Measurements from ENCODE around the gene ODAD2. TPM values are rescaled to one million over a fixed set of nuclear protein-coding genes. Genes with fewer than 3 reads are reported as not detected.

Gene ODAD2
- total and polyA plus RNA-seq, 2 donors (not counting 1 experiment from before 2014, with no cell fraction given) = not detected

DNA sequence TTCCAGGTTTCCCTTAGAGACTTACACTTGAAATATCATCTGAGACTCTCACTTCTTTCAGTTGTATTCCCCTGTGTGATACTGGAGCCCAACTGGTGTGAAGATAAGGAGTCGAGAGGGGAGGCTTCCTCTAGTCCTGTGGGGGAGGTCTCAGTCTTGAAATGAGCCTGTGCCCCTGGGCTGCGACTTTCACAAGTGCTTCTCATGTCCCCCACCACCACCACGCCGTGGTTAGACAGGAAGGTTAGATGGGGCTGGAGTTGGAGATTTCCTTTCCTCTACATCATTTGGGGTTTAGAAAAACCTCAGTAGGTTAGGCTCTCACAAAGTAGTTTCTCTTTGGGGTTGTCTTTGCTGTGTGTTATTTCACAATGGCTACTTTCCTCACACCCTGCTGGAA lies 227.6 kb downstream of the ODAD2 start:
- H3K4me2 ChIP-seq (replicated peaks; ENCODE audit: low read depth, low read length, poor library complexity, severe bottlenecking) = no peak overlapping the region
- Mint-ChIP-seq H3K4me3 (no peak overlapping the region), H3K4me1 (no peaks in the 10 kb centered on the region), H3K9me3 (ENCODE audit: insufficient read depth) (no peaks in the 10 kb centered on the region), H3K27me3 (peaks cover 43% of the 10 kb centered on the region), H3K27ac (no peak overlapping the region)
- DNase-seq (no peak), ATAC-seq (ENCODE audit: low read depth) (no peak)
- no peak overlapping the region for H3K27ac ChIP-seq (ENCODE audit: low read length in 2 of 2)
- H3K36me3 ChIP-seq (replicated peaks in 1 of 2; ENCODE audit: control extremely low read depth in 1 of 2, control insufficient read depth in 1 of 2, extremely low read depth in 1 of 2, insufficient read depth in 2 of 2, low read length in 1 of 2) = no peaks in the 10 kb centered on the region
- H3K4me3 ChIP-seq (ENCODE audit: control extremely low read depth in 1 of 5, extremely low read depth in 1 of 5, insufficient read depth in 1 of 5, low read depth in 2 of 5, low read length in 4 of 5) = no peak overlapping the region
- H2AFZ ChIP-seq (ENCODE audit: insufficient read depth, low read depth, low read length, poor library complexity, severe bottlenecking) = no peak overlapping the region
- TF ChIP-seq, protein P1, sequence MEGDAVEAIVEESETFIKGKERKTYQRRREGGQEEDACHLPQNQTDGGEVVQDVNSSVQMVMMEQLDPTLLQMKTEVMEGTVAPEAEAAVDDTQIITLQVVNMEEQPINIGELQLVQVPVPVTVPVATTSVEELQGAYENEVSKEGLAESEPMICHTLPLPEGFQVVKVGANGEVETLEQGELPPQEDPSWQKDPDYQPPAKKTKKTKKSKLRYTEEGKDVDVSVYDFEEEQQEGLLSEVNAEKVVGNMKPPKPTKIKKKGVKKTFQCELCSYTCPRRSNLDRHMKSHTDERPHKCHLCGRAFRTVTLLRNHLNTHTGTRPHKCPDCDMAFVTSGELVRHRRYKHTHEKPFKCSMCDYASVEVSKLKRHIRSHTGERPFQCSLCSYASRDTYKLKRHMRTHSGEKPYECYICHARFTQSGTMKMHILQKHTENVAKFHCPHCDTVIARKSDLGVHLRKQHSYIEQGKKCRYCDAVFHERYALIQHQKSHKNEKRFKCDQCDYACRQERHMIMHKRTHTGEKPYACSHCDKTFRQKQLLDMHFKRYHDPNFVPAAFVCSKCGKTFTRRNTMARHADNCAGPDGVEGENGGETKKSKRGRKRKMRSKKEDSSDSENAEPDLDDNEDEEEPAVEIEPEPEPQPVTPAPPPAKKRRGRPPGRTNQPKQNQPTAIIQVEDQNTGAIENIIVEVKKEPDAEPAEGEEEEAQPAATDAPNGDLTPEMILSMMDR (IDR thresholded peaks at IDR 0.05) = no peak
- TF ChIP-seq EZH2 (IDR thresholded peaks at IDR 0.05; ENCODE audit: borderline replicate concordance, insufficient read depth, low read depth, low read length, poor library complexity, severe bottlenecking) = no peak
- H3K79me2 ChIP-seq (ENCODE audit: control insufficient read depth, insufficient read depth, low read length) = no peaks in the 10 kb centered on the region
- intact Hi-C loops (cut with micrococcal nuclease) = no loop called here
- POLR2A ChIA-PET = no interaction called here
- H3K27me3 ChIP-seq (replicated peaks in 1 of 4; ENCODE audit: control extremely low read depth in 1 of 4, control insufficient read depth in 3 of 4, insufficient read depth in 4 of 4, low read length in 3 of 4) = peaks cover 0 to 12% (median 0%) of the 10 kb centered on the region in 4 experiments
- H3K9me3 ChIP-seq (ENCODE audit: control extremely low read depth in 1 of 3, control insufficient read depth in 2 of 3, insufficient read depth in 1 of 3, low read length in 2 of 3) = no peaks in the 10 kb centered on the region
- no peaks in the 10 kb centered on the region for H4K20me1 ChIP-seq (ENCODE audit: control insufficient read depth, insufficient read depth, low read length, poor library complexity, severe bottlenecking)
- no CpG with 5 or more reads among the region's 4 CpGs for WGBS (ENCODE audit: insufficient coverage)
- CTCF ChIA-PET = no interaction called here
- H3K9ac ChIP-seq (ENCODE audit: low read length) = no peak overlapping the region
- H3K4me1 ChIP-seq (ENCODE audit: control insufficient read depth in 2 of 2, insufficient read depth in 2 of 2, low read length in 2 of 2) = no peaks in the 10 kb centered on the region

GRCh38 chr10:27770181-27770580 lies 228.7 kb downstream of the ODAD2 start:
- Histone ChIP-seq H3K4me3 (ENCODE audit: control extremely low read depth in 1 of 5, extremely low read depth in 1 of 5, insufficient read depth in 1 of 5, low read depth in 2 of 5, low read length in 4 of 5) (no peak overlapping the region), H2AFZ (ENCODE audit: insufficient read depth, low read depth, low read length, poor library complexity, severe bottlenecking) (no peak overlapping the region), H3K4me2 (replicated peaks; ENCODE audit: low read depth, low read length, poor library complexity, severe bottlenecking) (no peak overlapping the region), H3K27me3 (replicated peaks in 1 of 4; ENCODE audit: control extremely low read depth in 1 of 4, control insufficient read depth in 3 of 4, insufficient read depth in 4 of 4, low read length in 3 of 4) (peaks cover 0 to 10% (median 0%) of the 10 kb centered on the region in 4 experiments), H3K9me3 (ENCODE audit: control extremely low read depth in 1 of 3, control insufficient read depth in 2 of 3, insufficient read depth in 1 of 3, low read length in 2 of 3) (no peaks in the 10 kb centered on the region), H4K20me1 (ENCODE audit: control insufficient read depth, insufficient read depth, low read length, poor library complexity, severe bottlenecking) (no peaks in the 10 kb centered on the region), H3K4me1 (ENCODE audit: control insufficient read depth in 2 of 2, insufficient read depth in 2 of 2, low read length in 2 of 2) (no peaks in the 10 kb centered on the region), H3K79me2 (ENCODE audit: control insufficient read depth, insufficient read depth, low read length) (no peaks in the 10 kb centered on the region), H3K9ac (ENCODE audit: low read length) (no peak overlapping the region), H3K36me3 (replicated peaks in 1 of 2; ENCODE audit: control extremely low read depth in 1 of 2, control insufficient read depth in 1 of 2, extremely low read depth in 1 of 2, insufficient read depth in 2 of 2, low read length in 1 of 2) (no peaks in the 10 kb centered on the region), H3K27ac (ENCODE audit: low read length in 2 of 2) (no peak overlapping the region)
- no peak for ATAC-seq (ENCODE audit: low read depth)
- Mint-ChIP-seq H3K4me3 (no peak overlapping the region), H3K4me1 (no peaks in the 10 kb centered on the region), H3K27me3 (peaks cover 38% of the 10 kb centered on the region), H3K9me3 (ENCODE audit: insufficient read depth) (no peaks in the 10 kb centered on the region), H3K27ac (no peak overlapping the region)
- ChIA-PET POLR2A (no interaction called here), CTCF (no interaction called here)
- DNase-seq = no peak
- 94% methylated on average over 2 of the region's 2 CpGs for WGBS (ENCODE audit: insufficient coverage)
- no peak for TF ChIP-seq EZH2 (IDR thresholded peaks at IDR 0.05; ENCODE audit: borderline replicate concordance, insufficient read depth, low read depth, low read length, poor library complexity, severe bottlenecking)
- TF ChIP-seq, protein P1 (IDR thresholded peaks at IDR 0.05) = no peak
- intact Hi-C loops (cut with micrococcal nuclease) = no loop called here

Small RNA genes lying within 50 kb of the gene (small RNA-seq; reads per million reads assigned to genes)
- gene MRPS21P5 (ENCODE audit: insufficient read length, low read depth, low replicate concordance) = not detected
- gene RN7SKP132 (ENCODE audit: insufficient read length, low read depth, low replicate concordance) = not detected

Measured in B cell (primary cell).